ENCODE results near the gene ACE.
A peak's percentile ranks its signal among the peaks of the same experiment; 100 is the strongest.

Gene ACE

DNA sequence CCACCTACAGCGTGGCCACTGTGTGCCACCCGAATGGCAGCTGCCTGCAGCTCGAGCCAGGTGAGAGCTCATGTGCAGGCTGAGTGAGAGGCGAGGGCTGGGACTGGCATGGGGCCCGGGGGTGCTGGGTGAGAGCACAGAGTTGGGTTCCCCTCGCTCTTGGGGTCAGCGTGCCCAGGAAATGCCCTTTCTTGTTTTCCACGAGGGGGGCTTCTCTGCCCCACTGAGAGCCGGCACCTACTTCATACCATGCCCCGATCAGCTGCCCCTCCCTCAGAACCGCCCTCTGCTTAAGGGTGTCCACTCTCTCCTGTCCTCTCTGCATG lies 10.1 kb downstream of the ACE start:
- no peak for DNase-seq (ENCODE audit: low read depth)

DNA sequence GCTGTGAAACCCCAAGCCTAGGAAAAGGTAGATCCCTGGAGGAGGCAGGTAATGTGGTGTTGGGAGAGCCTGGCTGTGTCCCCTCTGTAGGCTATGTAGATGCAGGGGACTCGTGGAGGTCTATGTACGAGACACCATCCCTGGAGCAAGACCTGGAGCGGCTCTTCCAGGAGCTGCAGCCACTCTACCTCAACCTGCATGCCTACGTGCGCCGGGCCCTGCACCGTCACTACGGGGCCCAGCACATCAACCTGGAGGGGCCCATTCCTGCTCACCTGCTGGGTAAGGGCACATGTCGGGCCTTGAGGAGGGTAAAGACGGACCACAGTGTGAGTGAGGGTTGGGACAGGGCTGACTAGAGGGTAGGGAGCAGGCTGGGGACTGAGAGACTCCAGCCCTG lies 12.0 kb downstream of the ACE start:
- no peak for DNase-seq (ENCODE audit: low read depth)
- no peak for TF ChIP-seq CTCF (IDR thresholded peaks at IDR 0.05; ENCODE audit: insufficient read depth, low read depth, low read length, missing control alignments)
- H3K4me3 ChIP-seq (ENCODE audit: low read length), result no peak overlapping the region

More for the DNA sequence above, 10.1 kb downstream of the ACE start:
- TF ChIP-seq CTCF (IDR thresholded peaks at IDR 0.05; ENCODE audit: insufficient read depth, low read depth, low read length, missing control alignments), result no peak
- H3K4me3 ChIP-seq (ENCODE audit: low read length), result no peak overlapping the region

DNA sequence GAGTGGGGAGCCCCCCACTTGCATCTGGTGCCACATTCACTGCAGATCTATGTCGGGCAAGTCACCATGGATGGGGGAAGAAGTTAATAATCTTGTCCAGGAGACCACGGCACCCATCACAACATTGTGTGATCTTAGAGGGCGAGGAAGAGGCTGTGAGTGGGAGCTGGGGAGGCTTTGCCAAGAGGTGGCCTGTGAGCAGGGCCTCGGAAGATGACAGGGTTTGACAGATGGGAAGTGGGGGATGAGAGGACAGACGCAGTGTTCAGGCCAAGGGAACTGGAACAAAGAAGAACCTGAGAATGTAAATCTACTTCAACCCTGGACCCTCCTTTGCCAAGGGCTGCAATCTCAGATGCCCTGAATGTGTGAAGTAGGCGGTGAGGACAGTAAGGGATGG lies 12.4 kb downstream of the ACE start:
- DNase-seq (ENCODE audit: low read depth), result no peak
- no peak for TF ChIP-seq CTCF (IDR thresholded peaks at IDR 0.05; ENCODE audit: insufficient read depth, low read depth, low read length, missing control alignments)
- H3K4me3 ChIP-seq (ENCODE audit: low read length), result no peak overlapping the region

DNA sequence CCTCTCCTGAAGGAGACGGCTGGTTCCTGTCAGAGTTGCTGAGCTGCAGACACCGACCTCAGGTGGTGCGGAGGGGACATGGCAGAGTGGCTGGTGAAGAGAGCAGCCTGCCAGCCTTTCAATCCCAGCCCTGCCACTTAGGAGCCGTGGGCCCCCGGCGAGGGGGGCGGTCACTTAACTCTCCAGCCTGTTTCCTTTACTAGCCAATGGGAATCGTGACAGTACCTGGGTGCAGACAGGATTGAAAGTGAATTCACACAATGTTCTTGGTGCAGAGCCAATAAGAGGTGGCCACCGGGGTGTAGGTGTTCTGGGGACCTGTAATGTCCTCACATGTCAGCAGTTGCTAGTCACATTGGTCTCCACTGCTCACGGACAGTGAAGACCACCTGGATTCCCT lies 13.5 kb downstream of the ACE start:
- peak; percentile 24 for TF ChIP-seq CTCF (IDR thresholded peaks at IDR 0.05; ENCODE audit: insufficient read depth, low read depth, low read length, missing control alignments)
- DNase-seq (ENCODE audit: low read depth), result no peak
- H3K4me3 ChIP-seq (ENCODE audit: low read length), result no peak overlapping the region

- DNase-seq (ENCODE audit: low read depth), result no peak
- TF ChIP-seq CTCF (IDR thresholded peaks at IDR 0.05; ENCODE audit: insufficient read depth, low read depth, low read length, missing control alignments), result no peak
- H3K4me3 ChIP-seq (ENCODE audit: low read length), result no peak overlapping the region
Observed at GRCh38 chr17:63490858-63491400, 14.1 kb downstream of the ACE start.

GRCh38 chr17:63491413-63491812 lies 14.6 kb downstream of the ACE start:
- DNase-seq (ENCODE audit: low read depth), result no peak
- no peak overlapping the region for H3K4me3 ChIP-seq (ENCODE audit: low read length)
- TF ChIP-seq CTCF (IDR thresholded peaks at IDR 0.05; ENCODE audit: insufficient read depth, low read depth, low read length, missing control alignments), result no peak

- no peak overlapping the region for H3K4me3 ChIP-seq (ENCODE audit: low read length)
- no peak for TF ChIP-seq CTCF (IDR thresholded peaks at IDR 0.05; ENCODE audit: insufficient read depth, low read depth, low read length, missing control alignments)
- DNase-seq (ENCODE audit: low read depth), result no peak
Observed at GRCh38 chr17:63491977-63492618, 15.2 kb downstream of the ACE start.

All from epithelial cell of esophagus (primary cell).